Calu3 (cell line): Measurements from ENCODE around the gene DOCK7. TPM values are rescaled to one million over a fixed set of nuclear protein-coding genes. Genes with fewer than 3 reads are reported as not detected.

ENCODE experiments used
- BruUV-seq: library from RNA; stranded (reverse); fragments of 400-500 nt; replicated peaks from 2 replicates; lab custom pipeline; 2021; lab: Mats Ljungman, UMichigan
- CTCF ChIA-PET: fragments of 300-600 bp; sonication (Branson Sonifier 250); formaldehyde crosslinking; loops from one replicate; lab custom pipeline; 2022; ENCODE audit warnings: antibody characterized with exemption; lab: Charles Lee
- DNase-seq: peaks from one replicate; pipeline ENCODE4 v3.0.0; 2022
- H3K27ac Mint-ChIP-seq: one replicate; pipeline ENCODE4 v1.8.0; 2022; ENCODE audit warnings: mixed read lengths; ENCODE audit not compliant: unreplicated experiment
- H3K27me3 Mint-ChIP-seq: one replicate; pipeline ENCODE4 v1.8.0; 2022; ENCODE audit warnings: mixed read lengths; ENCODE audit not compliant: unreplicated experiment
- H3K36me3 Mint-ChIP-seq: one replicate; pipeline ENCODE4 v1.8.0; 2022; ENCODE audit warnings: mild to moderate bottlenecking, moderate library complexity, mixed read lengths; ENCODE audit not compliant: insufficient read depth, unreplicated experiment
- H3K4me1 Mint-ChIP-seq: one replicate; pipeline ENCODE4 v1.8.0; 2022; ENCODE audit warnings: mild to moderate bottlenecking, low read depth, mixed read lengths; ENCODE audit not compliant: unreplicated experiment
- H3K4me3 Mint-ChIP-seq: one replicate; pipeline ENCODE4 v1.8.0; 2022; ENCODE audit warnings: mild to moderate bottlenecking, low read depth, moderate library complexity, mixed read lengths; ENCODE audit not compliant: unreplicated experiment
- H3K9me3 Mint-ChIP-seq: one replicate; pipeline ENCODE4 v1.8.0; 2022; ENCODE audit warnings: low read depth, mixed read lengths; ENCODE audit not compliant: unreplicated experiment
- intact Hi-C: fragments of 100-400 bp; cut with micrococcal nuclease; formaldehyde crosslinking; loops from one replicate; pipeline ENCODE4 v1.10.0; 2022; ENCODE audit not compliant: unreplicated experiment
- total RNA-seq: library from RNA; stranded (reverse); gene quantifications from 2 replicates; pipeline ENCODE4 v1.2.3, GENCODE V29; 2022
- TF ChIP-seq, protein P1 (sequence below): fragments of 200-600 bp; IDR thresholded peaks from one replicate; pipeline ENCODE4 v1.8.0; 2022; ENCODE audit warnings: antibody characterized with exemption; ENCODE audit not compliant: unreplicated experiment

DOCK7 gene
- total RNA-seq, 1 experiment from 2014 or later, result 48.6 TPM

DNA sequence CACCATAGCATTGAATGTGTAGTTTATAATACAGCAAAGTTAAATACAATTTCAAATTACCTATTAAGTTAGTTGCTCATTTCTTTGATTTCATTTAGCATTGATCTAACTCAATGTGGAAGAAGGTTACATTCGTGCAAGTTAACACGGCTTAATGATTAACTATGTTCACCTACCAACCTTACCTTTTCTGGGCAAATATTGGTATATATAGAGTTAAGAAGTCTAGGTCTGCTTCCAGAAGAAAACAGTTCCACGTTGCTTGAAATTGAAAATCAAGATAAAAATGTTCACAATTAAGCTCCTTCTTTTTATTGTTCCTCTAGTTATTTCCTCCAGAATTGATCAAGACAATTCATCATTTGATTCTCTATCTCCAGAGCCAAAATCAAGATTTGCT, 90.9 kb downstream of the DOCK7 start, which contains the start of gene ANGPTL3:
Gene ANGPTL3, plus strand, starts transcription at position 240 of the 400 bp plus-strand sequence. Its CDS starts 47 bp downstream, at position 287.
- Mint-ChIP-seq H3K9me3 (no peaks in the 10 kb centered on the region), H3K27ac (no peak within 1 kb of the TSS), H3K27me3 (no peaks in the 10 kb centered on the region), H3K4me3 (no peak within 1 kb of the TSS), H3K4me1 (no peaks in the 10 kb centered on the region), H3K36me3 (no peaks in the 10 kb centered on the region)
- intact Hi-C loops, result no loop called here
- no peak for DNase-seq
- CTCF ChIA-PET, result no interaction called here
- BruUV-seq, result no TSS peak
- TF ChIP-seq, protein P1, sequence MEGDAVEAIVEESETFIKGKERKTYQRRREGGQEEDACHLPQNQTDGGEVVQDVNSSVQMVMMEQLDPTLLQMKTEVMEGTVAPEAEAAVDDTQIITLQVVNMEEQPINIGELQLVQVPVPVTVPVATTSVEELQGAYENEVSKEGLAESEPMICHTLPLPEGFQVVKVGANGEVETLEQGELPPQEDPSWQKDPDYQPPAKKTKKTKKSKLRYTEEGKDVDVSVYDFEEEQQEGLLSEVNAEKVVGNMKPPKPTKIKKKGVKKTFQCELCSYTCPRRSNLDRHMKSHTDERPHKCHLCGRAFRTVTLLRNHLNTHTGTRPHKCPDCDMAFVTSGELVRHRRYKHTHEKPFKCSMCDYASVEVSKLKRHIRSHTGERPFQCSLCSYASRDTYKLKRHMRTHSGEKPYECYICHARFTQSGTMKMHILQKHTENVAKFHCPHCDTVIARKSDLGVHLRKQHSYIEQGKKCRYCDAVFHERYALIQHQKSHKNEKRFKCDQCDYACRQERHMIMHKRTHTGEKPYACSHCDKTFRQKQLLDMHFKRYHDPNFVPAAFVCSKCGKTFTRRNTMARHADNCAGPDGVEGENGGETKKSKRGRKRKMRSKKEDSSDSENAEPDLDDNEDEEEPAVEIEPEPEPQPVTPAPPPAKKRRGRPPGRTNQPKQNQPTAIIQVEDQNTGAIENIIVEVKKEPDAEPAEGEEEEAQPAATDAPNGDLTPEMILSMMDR, result no peak

DNA sequence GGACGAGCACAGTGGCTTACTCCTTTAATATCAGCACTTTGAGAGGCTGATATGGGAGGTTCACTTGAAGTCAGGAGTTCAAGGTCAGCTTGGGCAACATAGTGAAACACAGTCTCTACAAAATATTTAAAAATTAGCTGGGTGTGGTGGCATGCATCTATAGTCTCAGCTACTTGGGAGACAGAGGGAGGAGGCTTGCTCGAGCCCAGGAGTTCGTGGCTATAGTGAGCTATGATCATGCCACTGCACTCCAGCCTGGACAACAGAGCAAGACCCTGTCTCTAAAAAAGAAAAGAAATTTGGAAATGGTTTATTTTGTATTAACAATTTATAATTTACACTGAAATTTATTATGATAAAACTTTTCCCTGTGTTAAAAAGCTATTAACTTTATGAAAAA, 92.5 kb downstream of the DOCK7 start:
- no peaks in the 10 kb centered on the region for H3K27me3 Mint-ChIP-seq
- H3K36me3 Mint-ChIP-seq, result no peaks in the 10 kb centered on the region
- CTCF ChIA-PET, result no interaction called here
- TF ChIP-seq, protein P1, result no peak
- no peak for DNase-seq
- peaks cover under 1% of the 10 kb centered on the region for H3K4me1 Mint-ChIP-seq
- H3K4me3 Mint-ChIP-seq, result no peak overlapping the region
- H3K27ac Mint-ChIP-seq, result no peak overlapping the region
- no TSS peak for BruUV-seq
- intact Hi-C loops, result no loop called here
- peaks cover 2% of the 10 kb centered on the region for H3K9me3 Mint-ChIP-seq

DNA sequence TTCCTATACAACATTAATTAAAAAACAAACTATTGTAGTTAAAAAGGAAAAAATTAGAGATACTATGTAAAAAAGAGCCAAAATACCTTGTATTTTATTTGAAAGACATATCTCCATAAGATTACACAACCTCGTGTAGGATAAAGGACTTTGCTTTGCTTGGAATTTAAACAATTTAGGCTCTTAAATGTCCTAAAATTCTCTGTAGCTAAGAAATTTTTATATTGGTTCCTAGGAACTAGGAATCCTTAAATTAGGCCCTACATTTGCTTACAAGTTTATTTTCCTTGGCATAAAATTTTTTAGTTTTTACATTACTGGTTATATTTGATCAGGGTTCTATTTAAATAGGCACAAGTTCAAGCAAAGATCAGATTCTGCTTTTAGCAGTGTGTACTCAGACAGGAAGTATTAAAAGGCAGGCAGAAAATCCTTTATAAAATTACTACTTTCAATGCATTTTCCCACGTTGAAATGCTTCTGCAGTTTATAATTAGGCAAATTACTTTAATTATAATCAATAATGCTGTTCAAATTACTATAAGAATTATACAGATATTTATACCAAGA, 94.3 kb downstream of the DOCK7 start:
- DNase-seq, result no peak
- Mint-ChIP-seq H3K27me3 (no peaks in the 10 kb centered on the region), H3K36me3 (no peaks in the 10 kb centered on the region), H3K27ac (no peak overlapping the region), H3K9me3 (peaks cover 2% of the 10 kb centered on the region), H3K4me1 (peaks cover 13% of the 10 kb centered on the region), H3K4me3 (no peak overlapping the region)
- intact Hi-C loops, result no loop called here
- CTCF ChIA-PET, result no interaction called here
- no TSS peak for BruUV-seq
- TF ChIP-seq, protein P1, result no peak

GRCh38 chr1:62590970-62591368, 97.2 kb downstream of the DOCK7 start:
- H3K27me3 Mint-ChIP-seq, result no peaks in the 10 kb centered on the region
- no peak for DNase-seq
- TF ChIP-seq, protein P1, result no peak
- H3K36me3 Mint-ChIP-seq, result no peaks in the 10 kb centered on the region
- CTCF ChIA-PET, result interaction anchor here (0.6 kb wide), 1 partner anchor 78 kb away, joined by 4 read pairs; no protein-coding TSS in a partner anchor
- H3K9me3 Mint-ChIP-seq, result peaks cover 2% of the 10 kb centered on the region
- peaks cover 13% of the 10 kb centered on the region for H3K4me1 Mint-ChIP-seq
- no peak overlapping the region for H3K27ac Mint-ChIP-seq
- intact Hi-C loops, result no loop called here
- no TSS peak for BruUV-seq
- H3K4me3 Mint-ChIP-seq, result no peak overlapping the region
